Liver (tissue), 3 donors: ENCODE data around the gene CACNA1C.

Experiments used
- ATF3 ChIP-seq: IDR thresholded peaks from 2 replicates; pipeline ENCODE4 v1.6.1; 2016; ENCODE audit warnings: antibody characterized with exemption
- EGR1 ChIP-seq, 2 donors: IDR thresholded peaks; 2 replicates each; pipeline ENCODE4 v1.6.1; 2016 to 2018; ENCODE audit warnings: antibody characterized with exemption in 2 of 2, low read depth in 2 of 2
- FOXA2 ChIP-seq: IDR thresholded peaks from 2 replicates; pipeline ENCODE4 v1.6.1; 2016; ENCODE audit warnings: antibody characterized with exemption
- GABPA ChIP-seq, 2 donors: IDR thresholded peaks in 1 of 2; conservative IDR thresholded peaks in 1 of 2; 2 replicates each; pipeline ENCODE4 v1.6.1; 2016; ENCODE audit warnings: antibody characterized with exemption in 2 of 2, mild to moderate bottlenecking in 1 of 2, moderate library complexity in 1 of 2
- JUND ChIP-seq, 2 donors: IDR thresholded peaks; 2 replicates each; pipeline ENCODE4 v1.6.1; 2016; ENCODE audit warnings: antibody characterized with exemption in 2 of 2
- MAX ChIP-seq: IDR thresholded peaks from 2 replicates; pipeline ENCODE4 v1.6.1; 2016; ENCODE audit warnings: antibody characterized with exemption
- NR2F2 ChIP-seq: IDR thresholded peaks from 2 replicates; pipeline ENCODE4 v1.6.1; 2016; ENCODE audit warnings: antibody characterized with exemption
- RAD21 ChIP-seq, 2 donors: IDR thresholded peaks; 2 replicates each; pipeline ENCODE4 v1.6.1; 2016; ENCODE audit warnings: antibody characterized with exemption in 2 of 2, mild to moderate bottlenecking in 2 of 2
- RXRA ChIP-seq, 2 donors: IDR thresholded peaks; 2 replicates each; pipeline ENCODE4 v1.6.1; 2017 to 2018; ENCODE audit warnings: antibody characterized with exemption in 2 of 2, mild to moderate bottlenecking in 1 of 2
- TAF1 ChIP-seq: conservative IDR thresholded peaks from 2 replicates; pipeline ENCODE4 v1.6.1; 2016; ENCODE audit warnings: antibody characterized with exemption, mild to moderate bottlenecking
- YY1 ChIP-seq: IDR thresholded peaks from 2 replicates; pipeline ENCODE4 v1.6.1; 2016; ENCODE audit warnings: antibody characterized with exemption, mild to moderate bottlenecking
- TF ChIP-seq, protein P1 (sequence below): fragments of 150-350 bp; IDR thresholded peaks from 2 replicates; pipeline ENCODE4 v1.5.1; 2017; ENCODE audit warnings: improper control_type of control experiment, low read depth, low read length; ENCODE audit not compliant: missing input control
- TF ChIP-seq, protein P2 (sequence below): IDR thresholded peaks from 2 replicates; pipeline ENCODE4 v1.6.1; 2016; ENCODE audit warnings: antibody characterized with exemption
- TF ChIP-seq, protein P3 (sequence below): IDR thresholded peaks from 2 replicates; pipeline ENCODE4 v1.6.1; 2016; ENCODE audit warnings: antibody characterized with exemption, mild to moderate bottlenecking
- donor health status: healthy.
- donor health status: healthy.

GRCh38 chr12:2226641-2227040, 173.9 kb downstream of the CACNA1C start:
- TF ChIP-seq, protein P1, sequence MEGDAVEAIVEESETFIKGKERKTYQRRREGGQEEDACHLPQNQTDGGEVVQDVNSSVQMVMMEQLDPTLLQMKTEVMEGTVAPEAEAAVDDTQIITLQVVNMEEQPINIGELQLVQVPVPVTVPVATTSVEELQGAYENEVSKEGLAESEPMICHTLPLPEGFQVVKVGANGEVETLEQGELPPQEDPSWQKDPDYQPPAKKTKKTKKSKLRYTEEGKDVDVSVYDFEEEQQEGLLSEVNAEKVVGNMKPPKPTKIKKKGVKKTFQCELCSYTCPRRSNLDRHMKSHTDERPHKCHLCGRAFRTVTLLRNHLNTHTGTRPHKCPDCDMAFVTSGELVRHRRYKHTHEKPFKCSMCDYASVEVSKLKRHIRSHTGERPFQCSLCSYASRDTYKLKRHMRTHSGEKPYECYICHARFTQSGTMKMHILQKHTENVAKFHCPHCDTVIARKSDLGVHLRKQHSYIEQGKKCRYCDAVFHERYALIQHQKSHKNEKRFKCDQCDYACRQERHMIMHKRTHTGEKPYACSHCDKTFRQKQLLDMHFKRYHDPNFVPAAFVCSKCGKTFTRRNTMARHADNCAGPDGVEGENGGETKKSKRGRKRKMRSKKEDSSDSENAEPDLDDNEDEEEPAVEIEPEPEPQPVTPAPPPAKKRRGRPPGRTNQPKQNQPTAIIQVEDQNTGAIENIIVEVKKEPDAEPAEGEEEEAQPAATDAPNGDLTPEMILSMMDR: no peak
- no peak for TF ChIP-seq TAF1
- TF ChIP-seq, protein P2, sequence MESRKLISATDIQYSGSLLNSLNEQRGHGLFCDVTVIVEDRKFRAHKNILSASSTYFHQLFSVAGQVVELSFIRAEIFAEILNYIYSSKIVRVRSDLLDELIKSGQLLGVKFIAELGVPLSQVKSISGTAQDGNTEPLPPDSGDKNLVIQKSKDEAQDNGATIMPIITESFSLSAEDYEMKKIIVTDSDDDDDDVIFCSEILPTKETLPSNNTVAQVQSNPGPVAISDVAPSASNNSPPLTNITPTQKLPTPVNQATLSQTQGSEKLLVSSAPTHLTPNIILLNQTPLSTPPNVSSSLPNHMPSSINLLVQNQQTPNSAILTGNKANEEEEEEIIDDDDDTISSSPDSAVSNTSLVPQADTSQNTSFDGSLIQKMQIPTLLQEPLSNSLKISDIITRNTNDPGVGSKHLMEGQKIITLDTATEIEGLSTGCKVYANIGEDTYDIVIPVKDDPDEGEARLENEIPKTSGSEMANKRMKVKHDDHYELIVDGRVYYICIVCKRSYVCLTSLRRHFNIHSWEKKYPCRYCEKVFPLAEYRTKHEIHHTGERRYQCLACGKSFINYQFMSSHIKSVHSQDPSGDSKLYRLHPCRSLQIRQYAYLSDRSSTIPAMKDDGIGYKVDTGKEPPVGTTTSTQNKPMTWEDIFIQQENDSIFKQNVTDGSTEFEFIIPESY: no peak
- TF ChIP-seq RXRA (IDR thresholded peaks at IDR 0.05): no peak
- TF ChIP-seq ATF3: no peak
- TF ChIP-seq JUND (IDR thresholded peaks at IDR 0.05): no peak
- no peak for TF ChIP-seq GABPA (IDR thresholded peaks at IDR 0.05 in 1 of 2, conservative IDR thresholded peaks at IDR 0.05 in 1 of 2)
- no peak for TF ChIP-seq YY1
- TF ChIP-seq RAD21 (IDR thresholded peaks at IDR 0.05): no peak
- TF ChIP-seq NR2F2: no peak
- TF ChIP-seq, protein P3, sequence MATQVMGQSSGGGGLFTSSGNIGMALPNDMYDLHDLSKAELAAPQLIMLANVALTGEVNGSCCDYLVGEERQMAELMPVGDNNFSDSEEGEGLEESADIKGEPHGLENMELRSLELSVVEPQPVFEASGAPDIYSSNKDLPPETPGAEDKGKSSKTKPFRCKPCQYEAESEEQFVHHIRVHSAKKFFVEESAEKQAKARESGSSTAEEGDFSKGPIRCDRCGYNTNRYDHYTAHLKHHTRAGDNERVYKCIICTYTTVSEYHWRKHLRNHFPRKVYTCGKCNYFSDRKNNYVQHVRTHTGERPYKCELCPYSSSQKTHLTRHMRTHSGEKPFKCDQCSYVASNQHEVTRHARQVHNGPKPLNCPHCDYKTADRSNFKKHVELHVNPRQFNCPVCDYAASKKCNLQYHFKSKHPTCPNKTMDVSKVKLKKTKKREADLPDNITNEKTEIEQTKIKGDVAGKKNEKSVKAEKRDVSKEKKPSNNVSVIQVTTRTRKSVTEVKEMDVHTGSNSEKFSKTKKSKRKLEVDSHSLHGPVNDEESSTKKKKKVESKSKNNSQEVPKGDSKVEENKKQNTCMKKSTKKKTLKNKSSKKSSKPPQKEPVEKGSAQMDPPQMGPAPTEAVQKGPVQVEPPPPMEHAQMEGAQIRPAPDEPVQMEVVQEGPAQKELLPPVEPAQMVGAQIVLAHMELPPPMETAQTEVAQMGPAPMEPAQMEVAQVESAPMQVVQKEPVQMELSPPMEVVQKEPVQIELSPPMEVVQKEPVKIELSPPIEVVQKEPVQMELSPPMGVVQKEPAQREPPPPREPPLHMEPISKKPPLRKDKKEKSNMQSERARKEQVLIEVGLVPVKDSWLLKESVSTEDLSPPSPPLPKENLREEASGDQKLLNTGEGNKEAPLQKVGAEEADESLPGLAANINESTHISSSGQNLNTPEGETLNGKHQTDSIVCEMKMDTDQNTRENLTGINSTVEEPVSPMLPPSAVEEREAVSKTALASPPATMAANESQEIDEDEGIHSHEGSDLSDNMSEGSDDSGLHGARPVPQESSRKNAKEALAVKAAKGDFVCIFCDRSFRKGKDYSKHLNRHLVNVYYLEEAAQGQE: no peak
- no peak for TF ChIP-seq EGR1 (IDR thresholded peaks at IDR 0.05; ENCODE audit: low read depth in 2 of 2)
- TF ChIP-seq MAX: no peak
- no peak for TF ChIP-seq FOXA2
